Fibroblast of lung (primary cell): Measurements from ENCODE around the gene SBF2. TPM values are rescaled to one million over a fixed set of nuclear protein-coding genes. Genes with fewer than 3 reads are reported as not detected.

Source experiments
- DNase-seq, 2 donors: peaks; one replicate each; pipeline versions ENCODE4 v3.0.0 to v3.0.0-alpha.2; 2010; ENCODE audit warnings: low read depth in 2 of 2
- H2AFZ ChIP-seq: 2 replicates; pipeline ENCODE4 v1.5.1; 2012; ENCODE audit warnings: low read length, control low read depth, inconsistent platforms
- H3K27ac ChIP-seq: 2 replicates; pipeline ENCODE4 v1.5.1; 2011; ENCODE audit warnings: low read length, control low read depth; ENCODE audit not compliant: insufficient read depth
- H3K27me3 ChIP-seq: 2 replicates; pipeline ENCODE4 v1.5.1; 2011; ENCODE audit warnings: mild to moderate bottlenecking, low read length; ENCODE audit not compliant: control insufficient read depth, insufficient read depth
- H3K36me3 ChIP-seq: 2 replicates; pipeline ENCODE4 v1.5.1; 2011; ENCODE audit warnings: low read length; ENCODE audit not compliant: control insufficient read depth, insufficient read depth
- H3K4me1 ChIP-seq: 2 replicates; pipeline ENCODE4 v1.5.1; 2011; ENCODE audit warnings: low read length; ENCODE audit not compliant: control insufficient read depth, insufficient read depth; ENCODE audit errors: extremely low read depth
- H3K4me2 ChIP-seq: 2 replicates; pipeline ENCODE4 v1.5.1; 2011; ENCODE audit warnings: low read length, control low read depth; ENCODE audit not compliant: insufficient read depth; ENCODE audit errors: extremely low read depth
- H3K4me3 ChIP-seq, 4 experiments: fragments of 200-600 bp in 1 of 4; sonication (generic) in 1 of 4; replicated peaks in 1 of 4; 2 replicates each; pipeline ENCODE4 v1.5.1; 2011 to 2016; ENCODE audit warnings: low read length in 4 of 4, low read depth in 3 of 4, mild to moderate bottlenecking in 3 of 4, control low read depth in 2 of 4, inconsistent platforms in 1 of 4, mixed read lengths in 1 of 4; ENCODE audit not compliant: insufficient read depth in 1 of 4; ENCODE audit errors: control extremely low read depth in 1 of 4
- H3K79me2 ChIP-seq: 2 replicates; pipeline ENCODE4 v1.5.1; 2012; ENCODE audit warnings: mild to moderate bottlenecking, low read length, inconsistent platforms; ENCODE audit not compliant: control insufficient read depth, insufficient read depth
- H3K9ac ChIP-seq: 2 replicates; pipeline ENCODE4 v1.5.1; 2011; ENCODE audit warnings: mild to moderate bottlenecking, low read length, control low read depth; ENCODE audit not compliant: insufficient read depth
- H3K9me3 ChIP-seq: 2 replicates; pipeline ENCODE4 v1.5.1; 2012; ENCODE audit warnings: low read depth, low read length; ENCODE audit not compliant: control insufficient read depth, insufficient read depth
- H4K20me1 ChIP-seq: 2 replicates; pipeline ENCODE4 v1.5.1; 2011; ENCODE audit warnings: low read length; ENCODE audit not compliant: control insufficient read depth, insufficient read depth; ENCODE audit errors: extremely low read depth
- CTCF ChIP-seq, 2 donors: IDR thresholded peaks in 1 of 2; conservative IDR thresholded peaks in 1 of 2; 1 replicate in 1 of 2; 2 replicates in 1 of 2; pipeline ENCODE4 v1.5.1; 2011 to 2012; ENCODE audit warnings: low read length in 2 of 2, control low read depth in 1 of 2, inconsistent platforms in 1 of 2, low read depth in 1 of 2, mild to moderate bottlenecking in 1 of 2
- EZH2 ChIP-seq: IDR thresholded peaks from 2 replicates; pipeline ENCODE4 v1.5.1; 2012; ENCODE audit warnings: low read length, control low read depth, mild to moderate bottlenecking; ENCODE audit errors: missing control alignments
- polyA plus RNA-seq, 2 donors: library from polyadenylated mRNA; depleted of rRNA in 1 of 2; stranded (reverse) in 1 of 2; unstranded in 1 of 2; fragments of >200 nt; gene quantifications; 2 replicates each; pipeline ENCODE4 v1.2.1, GENCODE V29; 2011 to 2012; ENCODE audit warnings: missing spikeins in 1 of 2
- total RNA-seq: library from RNA; depleted of rRNA; stranded (reverse); fragments of >200 nt; gene quantifications from 2 replicates; pipeline ENCODE4 v1.2.1, GENCODE V29; 2014

Gene SBF2
- total and polyA plus RNA-seq, 2 donors (not counting 1 experiment from before 2014, with no cell fraction given), result 69.4 to 95.9 TPM

- peak; percentile 86 to 91 for DNase-seq
- Histone ChIP-seq H3K4me3 (no peak overlapping the region), H3K4me2 (no peak overlapping the region), H3K79me2 (no peaks in the 10 kb centered on the region), H3K36me3 (peaks cover 3% of the 10 kb centered on the region), H4K20me1 (no peaks in the 10 kb centered on the region), H3K27me3 (no peaks in the 10 kb centered on the region), H3K9ac (no peak overlapping the region), H3K9me3 (no peaks in the 10 kb centered on the region), H3K4me1 (peaks cover 22% of the 10 kb centered on the region), H3K27ac (peak overlapping the region; percentile 89), H2AFZ (no peak overlapping the region)
- TF ChIP-seq CTCF (conservative IDR thresholded peaks at IDR 0.05 in 1 of 2, IDR thresholded peaks at IDR 0.05 in 1 of 2; ENCODE audit: low read depth in 1 of 2, low read length in 2 of 2) (no peak), EZH2 (no peak)
Measured at GRCh38 chr11:9802291-9802861, 491.6 kb downstream of the SBF2 start.

GRCh38 chr11:9799886-9800285 is 494.1 kb downstream of the SBF2 start:
- H3K27ac ChIP-seq, result no peak overlapping the region
- H3K4me1 ChIP-seq, result peaks cover 22% of the 10 kb centered on the region

GRCh38 chr11:9797300-9797699 is 496.7 kb downstream of the SBF2 start:
- H2AFZ ChIP-seq, result no peak overlapping the region
- TF ChIP-seq CTCF (conservative IDR thresholded peaks at IDR 0.05 in 1 of 2, IDR thresholded peaks at IDR 0.05 in 1 of 2; ENCODE audit: low read depth in 1 of 2, low read length in 2 of 2) (no peak), EZH2 (no peak)
- no peak overlapping the region for H3K4me3 ChIP-seq
- H3K27me3 ChIP-seq, result no peaks in the 10 kb centered on the region
- no peak overlapping the region for H3K4me2 ChIP-seq
- H3K4me1 ChIP-seq, result peaks cover 14% of the 10 kb centered on the region
- H4K20me1 ChIP-seq, result no peaks in the 10 kb centered on the region
- H3K79me2 ChIP-seq, result no peaks in the 10 kb centered on the region
- peaks cover 1% of the 10 kb centered on the region for H3K36me3 ChIP-seq
- no peak for DNase-seq
- H3K27ac ChIP-seq, result no peak overlapping the region
- H3K9me3 ChIP-seq, result no peaks in the 10 kb centered on the region
- no peak overlapping the region for H3K9ac ChIP-seq

More at GRCh38 chr11:9799886-9800285, 494.1 kb downstream of the SBF2 start:
- no peaks in the 10 kb centered on the region for H3K36me3 ChIP-seq
- H3K9me3 ChIP-seq, result no peaks in the 10 kb centered on the region
- no peak overlapping the region for H3K4me2 ChIP-seq
- no peak overlapping the region for H3K9ac ChIP-seq
- no peaks in the 10 kb centered on the region for H3K27me3 ChIP-seq
- H3K79me2 ChIP-seq, result no peaks in the 10 kb centered on the region
- no peak overlapping the region for H2AFZ ChIP-seq
- H4K20me1 ChIP-seq, result no peaks in the 10 kb centered on the region
- TF ChIP-seq EZH2 (no peak), CTCF (conservative IDR thresholded peaks at IDR 0.05 in 1 of 2, IDR thresholded peaks at IDR 0.05 in 1 of 2; ENCODE audit: low read depth in 1 of 2, low read length in 2 of 2) (no peak)
- DNase-seq, result peak; percentile 28 to 46
- H3K4me3 ChIP-seq, result no peak overlapping the region
